Lower lobe of right lung (tissue), 2 donors: ENCODE data around the gene PNMA8C. TPM values are rescaled to one million over a fixed set of nuclear protein-coding genes. Genes with fewer than 3 reads are reported as not detected.

Source experiments
- ATAC-seq, 2 donors: fragments of 200-7000 bp; cut with Tn5 transposase; one replicate each; pipeline ENCODE4 v1.9.1; 2020 to 2022; ENCODE audit warnings: mild to moderate bottlenecking in 2 of 2, moderate library complexity in 2 of 2
- DNase-seq: peaks from one replicate; pipeline ENCODE4 v3.0.0-alpha.2; 2020
- H3K27ac ChIP-seq: fragments of 200-600 bp; one replicate; pipeline ENCODE4 v1.8.0; 2022
- H3K27me3 ChIP-seq: fragments of 200-600 bp; one replicate; pipeline ENCODE4 v1.8.0; 2022; ENCODE audit warnings: low read depth
- H3K36me3 ChIP-seq: fragments of 200-600 bp; one replicate; pipeline ENCODE4 v1.8.0; 2022; ENCODE audit warnings: mild to moderate bottlenecking
- H3K4me1 ChIP-seq: fragments of 200-600 bp; one replicate; pipeline ENCODE4 v1.8.0; 2022
- H3K4me3 ChIP-seq: fragments of 200-600 bp; one replicate; pipeline ENCODE4 v1.8.0; 2022; ENCODE audit warnings: mild to moderate bottlenecking
- H3K9me3 ChIP-seq: fragments of 200-600 bp; one replicate; pipeline ENCODE4 v1.8.0; 2022
- intact Hi-C: fragments of 100-400 bp; cut with DNase I; formaldehyde crosslinking; loops from one replicate; pipeline ENCODE4 v1.11.0; 2022
- total RNA-seq: library from RNA; stranded (reverse); fragmentation: NEBNext Ultra II Directional; extraction: Animal tissue kit (Norgen Biotek cat#: 25700); gene quantifications from one replicate; pipeline ENCODE4 v1.2.1, GENCODE V29; 2021
- TF ChIP-seq, protein P1 (sequence below): fragments of 200-600 bp; IDR thresholded peaks from one replicate; pipeline ENCODE4 v1.8.0; 2022; ENCODE audit warnings: antibody characterized with exemption, mild to moderate bottlenecking
- donor health status: DM: no; HTN: yes; CAD: no; lungs with severe emphysema.

The PNMA8C gene
- total RNA-seq, 1 donor from 2014 or later: 0.18 TPM

DNA sequence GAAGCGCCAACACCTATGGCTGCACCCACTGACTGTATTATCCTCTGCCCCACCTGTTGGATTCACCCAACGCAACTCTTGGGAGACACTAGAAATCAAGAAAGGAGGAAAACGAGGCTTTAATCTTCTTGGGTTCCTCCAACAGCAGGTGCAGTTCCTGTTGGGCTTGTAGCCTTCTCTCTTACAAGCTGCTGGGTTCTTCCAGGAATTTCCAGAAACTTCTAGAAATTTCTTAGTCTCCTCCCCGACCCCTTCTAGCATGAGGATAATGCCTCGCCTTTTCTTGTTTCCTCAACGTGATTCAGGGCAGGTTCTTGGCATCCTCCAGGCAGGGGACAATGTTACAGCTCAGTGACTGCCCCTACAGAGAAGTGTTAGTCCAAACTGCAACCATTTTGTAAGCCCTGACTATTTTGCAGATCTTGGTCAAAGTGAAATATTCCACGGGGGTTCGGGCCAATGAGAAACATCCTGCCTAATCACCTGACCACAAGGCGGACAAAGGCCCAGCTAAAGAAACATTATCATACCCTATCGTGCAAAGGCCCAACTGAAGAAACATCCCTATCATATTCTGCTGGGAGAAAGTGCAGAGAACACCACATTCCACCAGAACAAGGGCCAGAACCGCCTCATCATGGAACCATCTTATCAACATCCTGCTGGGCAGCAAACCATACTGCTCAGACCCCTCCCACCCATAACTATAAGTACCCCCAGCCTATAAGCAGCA, 43.2 kb upstream of the PNMA8C start:
- H3K9me3 ChIP-seq: no peaks in the 10 kb centered on the region
- H3K4me1 ChIP-seq: peaks cover 14% of the 10 kb centered on the region
- H3K4me3 ChIP-seq: peak overlapping the region; percentile 37
- no peak for DNase-seq
- no peak for ATAC-seq
- TF ChIP-seq, protein P1, sequence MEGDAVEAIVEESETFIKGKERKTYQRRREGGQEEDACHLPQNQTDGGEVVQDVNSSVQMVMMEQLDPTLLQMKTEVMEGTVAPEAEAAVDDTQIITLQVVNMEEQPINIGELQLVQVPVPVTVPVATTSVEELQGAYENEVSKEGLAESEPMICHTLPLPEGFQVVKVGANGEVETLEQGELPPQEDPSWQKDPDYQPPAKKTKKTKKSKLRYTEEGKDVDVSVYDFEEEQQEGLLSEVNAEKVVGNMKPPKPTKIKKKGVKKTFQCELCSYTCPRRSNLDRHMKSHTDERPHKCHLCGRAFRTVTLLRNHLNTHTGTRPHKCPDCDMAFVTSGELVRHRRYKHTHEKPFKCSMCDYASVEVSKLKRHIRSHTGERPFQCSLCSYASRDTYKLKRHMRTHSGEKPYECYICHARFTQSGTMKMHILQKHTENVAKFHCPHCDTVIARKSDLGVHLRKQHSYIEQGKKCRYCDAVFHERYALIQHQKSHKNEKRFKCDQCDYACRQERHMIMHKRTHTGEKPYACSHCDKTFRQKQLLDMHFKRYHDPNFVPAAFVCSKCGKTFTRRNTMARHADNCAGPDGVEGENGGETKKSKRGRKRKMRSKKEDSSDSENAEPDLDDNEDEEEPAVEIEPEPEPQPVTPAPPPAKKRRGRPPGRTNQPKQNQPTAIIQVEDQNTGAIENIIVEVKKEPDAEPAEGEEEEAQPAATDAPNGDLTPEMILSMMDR: no peak
- no peaks in the 10 kb centered on the region for H3K36me3 ChIP-seq
- H3K27me3 ChIP-seq: peaks cover 27% of the 10 kb centered on the region
- H3K27ac ChIP-seq: no peak overlapping the region
- intact Hi-C loops: no loop called here

DNA sequence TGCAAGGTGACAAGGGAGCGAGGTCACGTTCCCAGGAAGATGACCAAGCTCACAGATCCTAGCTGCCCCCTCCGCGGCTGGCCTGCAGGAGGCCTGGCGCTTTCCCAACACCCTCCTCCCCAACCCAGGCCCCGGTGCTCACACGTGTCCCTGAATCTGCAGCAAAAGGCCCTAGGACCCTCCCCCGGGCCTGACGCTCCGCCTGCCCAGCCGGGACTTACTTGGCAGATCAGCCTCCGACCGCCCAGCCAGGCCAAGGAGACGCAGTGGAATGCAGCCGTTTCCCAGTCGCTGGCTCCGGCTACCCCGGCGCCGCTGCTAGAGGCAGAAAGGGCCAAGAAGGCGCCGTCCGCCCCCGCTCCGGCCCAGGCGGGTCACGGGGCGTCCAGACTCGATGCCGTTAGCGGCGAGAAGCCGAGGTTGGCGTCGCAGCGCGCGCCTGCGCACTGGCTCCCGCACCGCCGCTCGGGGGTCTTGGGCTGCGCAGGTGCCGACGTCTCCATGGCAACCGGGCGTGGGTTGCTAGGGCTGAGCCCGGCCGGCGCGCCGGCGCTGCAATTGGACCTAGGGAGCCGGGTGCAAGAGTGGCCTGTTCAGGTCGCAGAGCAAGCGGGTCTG, 42.5 kb upstream of the PNMA8C start, which contains the start of gene PNMA8A:
PNMA8A (minus strand) TSS at position 448 of the 618 bp plus-strand sequence. CDS start 528 bp downstream, outside the sequence.
- intact Hi-C loops: no loop called here
- H3K9me3 ChIP-seq: no peaks in the 10 kb centered on the region
- H3K4me1 ChIP-seq: peaks cover 14% of the 10 kb centered on the region
- TF ChIP-seq, protein P1: no peak
- H3K36me3 ChIP-seq: no peaks in the 10 kb centered on the region
- DNase-seq (peak; percentile 62), ATAC-seq (peak; percentile 68 to 73)
- H3K27ac ChIP-seq: peak within 1 kb of the TSS; percentile 41
- H3K27me3 ChIP-seq: peaks cover 27% of the 10 kb centered on the region
- peak within 1 kb of the TSS; percentile 37 for H3K4me3 ChIP-seq

DNA sequence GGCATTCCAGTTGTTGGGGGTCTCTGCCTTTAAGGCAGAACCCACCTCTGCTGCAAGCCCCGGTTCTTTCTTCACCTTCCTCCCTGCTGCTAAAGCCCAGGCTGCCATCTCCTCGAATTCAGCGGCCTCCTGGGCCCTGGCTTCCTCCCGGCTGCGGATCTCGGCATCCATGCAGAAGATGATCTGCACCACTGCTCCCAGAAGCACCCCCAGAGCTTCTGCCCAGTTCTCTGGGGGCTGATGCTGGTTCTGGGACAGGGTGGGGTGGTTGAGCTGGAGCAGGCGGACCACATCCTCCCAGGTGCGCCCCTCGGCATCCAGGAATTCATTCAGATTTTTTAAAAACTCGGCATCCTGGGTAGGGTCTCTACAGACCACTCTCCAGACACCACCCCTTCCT, 41.6 kb upstream of the PNMA8C start:
- ATAC-seq (no peak), DNase-seq (no peak)
- Histone ChIP-seq H3K27me3 (peaks cover 27% of the 10 kb centered on the region), H3K27ac (no peak overlapping the region), H3K36me3 (no peaks in the 10 kb centered on the region), H3K9me3 (no peaks in the 10 kb centered on the region), H3K4me1 (peaks cover 14% of the 10 kb centered on the region), H3K4me3 (no peak overlapping the region)
- intact Hi-C loops: no loop called here
- TF ChIP-seq, protein P1: no peak

DNA sequence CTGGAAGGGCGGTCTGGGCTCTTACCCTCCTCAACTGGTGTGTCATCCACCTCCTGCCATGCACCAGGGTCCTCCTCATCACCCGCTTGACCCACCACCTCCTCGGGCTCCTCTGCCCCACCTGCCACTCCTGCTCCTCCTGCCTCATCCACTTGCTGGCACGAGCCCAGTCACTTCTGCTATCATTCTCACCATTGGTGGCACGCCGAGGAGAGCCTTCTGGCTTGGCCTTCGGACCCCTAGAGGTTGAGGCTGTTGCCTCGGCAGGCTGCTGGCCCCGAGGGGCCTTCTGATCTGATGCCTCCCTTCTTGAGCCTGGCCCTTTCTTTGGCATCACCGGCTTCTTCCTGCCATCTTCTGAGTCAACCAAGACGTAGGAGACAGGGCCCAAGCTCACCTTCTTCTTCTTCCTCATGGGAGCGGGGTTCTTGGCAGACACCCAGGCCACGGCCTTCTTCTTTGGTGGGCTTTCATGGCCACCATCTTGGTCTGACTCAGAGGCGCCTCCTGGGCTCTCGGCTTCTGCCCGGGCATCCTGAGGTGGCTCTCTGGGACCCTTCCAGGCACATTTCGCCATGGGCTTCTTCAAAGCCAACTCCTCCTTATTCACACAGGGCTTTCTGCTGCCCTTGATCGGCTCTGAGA, 40.9 kb upstream of the PNMA8C start:
- Histone ChIP-seq H3K36me3 (no peaks in the 10 kb centered on the region), H3K27me3 (peaks cover 26% of the 10 kb centered on the region), H3K4me1 (peaks cover 14% of the 10 kb centered on the region), H3K9me3 (no peaks in the 10 kb centered on the region), H3K27ac (no peak overlapping the region), H3K4me3 (no peak overlapping the region)
- no peak for ATAC-seq
- no peak for DNase-seq
- TF ChIP-seq, protein P1: no peak
- intact Hi-C loops: no loop called here

DNA sequence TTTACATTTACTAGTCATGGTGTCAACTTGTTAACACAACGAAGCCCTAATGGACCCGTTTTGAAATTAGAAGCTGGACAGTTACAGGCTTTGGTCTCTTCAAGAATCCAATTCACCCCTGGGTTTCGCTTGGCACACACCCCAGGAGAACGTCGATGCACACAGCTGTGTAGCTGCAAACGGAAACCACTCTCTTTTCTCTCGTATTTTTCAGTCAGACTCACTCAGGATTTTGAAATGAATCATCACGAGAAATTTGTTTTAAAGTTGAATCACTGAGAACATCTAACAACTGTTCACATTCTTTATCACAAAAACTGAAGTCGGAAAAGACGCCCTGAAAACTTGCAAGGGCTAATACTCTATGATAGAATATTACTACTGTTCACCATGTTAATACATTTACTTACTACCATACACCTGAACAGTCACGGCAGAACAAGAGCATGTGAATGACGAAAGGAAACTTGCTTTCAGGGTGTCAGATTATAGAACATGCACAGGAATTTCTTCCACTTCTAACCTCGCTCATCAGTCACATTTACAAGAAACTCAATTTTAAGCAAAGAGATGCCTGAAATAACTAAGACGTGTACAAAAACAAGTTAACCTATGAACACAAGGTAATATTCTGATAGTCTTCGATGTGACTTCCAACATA, 37.9 kb upstream of the PNMA8C start:
- TF ChIP-seq, protein P1: no peak
- no peak for DNase-seq
- Histone ChIP-seq H3K4me1 (peaks cover 7% of the 10 kb centered on the region), H3K36me3 (no peaks in the 10 kb centered on the region), H3K4me3 (no peak overlapping the region), H3K27me3 (peaks cover 16% of the 10 kb centered on the region), H3K9me3 (no peaks in the 10 kb centered on the region), H3K27ac (no peak overlapping the region)
- ATAC-seq: no peak
- intact Hi-C loops: no loop called here
